22Rv1 (cell line): ENCODE data around the gene PRMT7.

Experiments
- H3K27ac ChIP-seq: fragments of 450-650 bp; 2 replicates; pipeline ENCODE4 v1.5.1; 2017
- ZFX ChIP-seq: fragments of 450-650 bp; IDR thresholded peaks from 2 replicates; pipeline ENCODE4 v1.6.1; 2017; ENCODE audit warnings: antibody characterized with exemption, borderline replicate concordance
- TF ChIP-seq, protein P1 (sequence below): fragments of 450-650 bp; IDR thresholded peaks from 2 replicates; pipeline ENCODE4 v1.5.1; 2017; ENCODE audit warnings: mild to moderate bottlenecking

PRMT7 gene

DNA sequence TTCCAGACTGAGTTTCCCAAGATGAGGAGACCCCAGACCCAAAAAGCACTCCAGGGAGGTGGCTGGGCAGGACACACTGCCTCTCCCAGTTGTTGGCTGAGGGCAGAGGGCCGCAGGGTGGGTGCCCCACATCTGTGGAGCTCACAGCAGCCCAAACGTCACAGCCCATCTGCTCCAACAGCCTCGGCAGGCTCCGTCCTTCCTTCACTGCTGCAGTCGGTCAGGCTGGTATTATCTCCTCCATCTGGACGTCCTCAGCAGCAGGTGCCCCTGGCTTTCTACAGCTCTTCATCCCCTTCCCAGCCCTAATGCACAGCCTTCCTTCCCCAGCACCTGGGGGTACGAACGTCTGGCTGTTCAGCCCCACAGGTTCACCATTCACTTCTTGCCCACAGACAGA, 55.2 kb downstream of the PRMT7 start:
- no peak overlapping the region for H3K27ac ChIP-seq
- TF ChIP-seq, protein P1, sequence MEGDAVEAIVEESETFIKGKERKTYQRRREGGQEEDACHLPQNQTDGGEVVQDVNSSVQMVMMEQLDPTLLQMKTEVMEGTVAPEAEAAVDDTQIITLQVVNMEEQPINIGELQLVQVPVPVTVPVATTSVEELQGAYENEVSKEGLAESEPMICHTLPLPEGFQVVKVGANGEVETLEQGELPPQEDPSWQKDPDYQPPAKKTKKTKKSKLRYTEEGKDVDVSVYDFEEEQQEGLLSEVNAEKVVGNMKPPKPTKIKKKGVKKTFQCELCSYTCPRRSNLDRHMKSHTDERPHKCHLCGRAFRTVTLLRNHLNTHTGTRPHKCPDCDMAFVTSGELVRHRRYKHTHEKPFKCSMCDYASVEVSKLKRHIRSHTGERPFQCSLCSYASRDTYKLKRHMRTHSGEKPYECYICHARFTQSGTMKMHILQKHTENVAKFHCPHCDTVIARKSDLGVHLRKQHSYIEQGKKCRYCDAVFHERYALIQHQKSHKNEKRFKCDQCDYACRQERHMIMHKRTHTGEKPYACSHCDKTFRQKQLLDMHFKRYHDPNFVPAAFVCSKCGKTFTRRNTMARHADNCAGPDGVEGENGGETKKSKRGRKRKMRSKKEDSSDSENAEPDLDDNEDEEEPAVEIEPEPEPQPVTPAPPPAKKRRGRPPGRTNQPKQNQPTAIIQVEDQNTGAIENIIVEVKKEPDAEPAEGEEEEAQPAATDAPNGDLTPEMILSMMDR, result no peak
- no peak for TF ChIP-seq ZFX

DNA sequence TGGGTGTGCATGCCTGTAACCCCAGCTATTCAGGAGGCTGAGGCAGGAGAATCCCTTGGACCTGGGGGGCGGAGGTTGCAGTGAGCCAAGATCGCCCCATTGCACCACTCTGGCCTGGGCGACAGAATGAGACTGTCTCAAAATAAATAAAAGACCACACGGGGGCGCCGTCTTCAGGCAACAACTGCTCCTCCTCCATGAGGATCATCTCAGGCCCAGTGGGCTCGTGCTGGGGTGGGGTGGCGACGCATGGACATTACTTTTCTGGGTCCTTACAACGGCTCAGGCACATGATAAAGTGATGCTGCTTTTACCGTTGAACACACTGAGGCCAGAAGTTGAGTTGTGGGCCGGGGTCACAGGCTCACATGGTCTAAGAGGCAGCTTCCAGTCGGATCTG, 56.2 kb downstream of the PRMT7 start:
- TF ChIP-seq, protein P1, result peak; percentile 86
- no peak for TF ChIP-seq ZFX
- no peak overlapping the region for H3K27ac ChIP-seq

DNA sequence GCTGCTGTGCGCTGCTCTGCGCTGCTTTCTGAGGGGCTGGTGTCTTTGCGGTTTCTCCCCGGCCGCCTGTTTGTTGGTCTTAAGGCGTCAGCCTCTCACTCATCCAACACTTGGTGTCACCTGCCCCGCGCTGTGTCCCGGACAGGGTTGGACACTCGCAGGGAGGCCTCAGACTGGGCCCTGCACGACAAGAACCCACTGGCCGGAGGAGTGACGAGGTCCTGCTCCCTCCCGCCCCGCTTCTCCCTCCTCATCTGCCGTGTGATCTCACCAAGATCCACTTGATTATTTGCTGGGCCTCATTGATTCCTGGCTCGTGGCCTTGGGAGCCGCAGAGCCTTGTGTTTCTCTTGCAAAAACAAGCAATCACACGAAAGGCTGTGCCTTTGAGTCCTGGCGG, 56.6 kb downstream of the PRMT7 start:
- H3K27ac ChIP-seq, result no peak overlapping the region

DNA sequence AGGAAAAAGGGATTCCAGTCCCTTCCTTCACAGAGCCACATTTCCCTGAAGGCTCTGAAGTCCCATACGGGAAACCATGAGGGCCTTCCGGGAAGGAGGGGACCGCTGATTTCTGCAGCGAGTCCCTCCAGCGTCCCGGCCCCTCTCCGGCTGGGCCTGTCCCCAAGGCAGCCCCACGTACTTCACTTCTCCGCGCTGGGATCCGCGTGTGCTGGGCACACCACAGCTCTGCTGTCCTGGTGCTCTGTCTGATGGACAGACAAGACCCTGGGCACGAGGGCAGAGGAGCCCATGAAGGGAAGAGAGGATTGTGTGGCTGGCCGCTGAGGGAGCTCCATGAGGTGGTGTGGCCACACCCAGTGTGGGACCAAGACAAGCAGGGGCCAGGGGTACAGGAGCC, 57.1 kb downstream of the PRMT7 start:
- TF ChIP-seq ZFX, result no peak
- TF ChIP-seq, protein P1, result no peak
- no peak overlapping the region for H3K27ac ChIP-seq

More for the DNA sequence above, 56.6 kb downstream of the PRMT7 start:
- TF ChIP-seq, protein P1, result no peak
- no peak for TF ChIP-seq ZFX

DNA sequence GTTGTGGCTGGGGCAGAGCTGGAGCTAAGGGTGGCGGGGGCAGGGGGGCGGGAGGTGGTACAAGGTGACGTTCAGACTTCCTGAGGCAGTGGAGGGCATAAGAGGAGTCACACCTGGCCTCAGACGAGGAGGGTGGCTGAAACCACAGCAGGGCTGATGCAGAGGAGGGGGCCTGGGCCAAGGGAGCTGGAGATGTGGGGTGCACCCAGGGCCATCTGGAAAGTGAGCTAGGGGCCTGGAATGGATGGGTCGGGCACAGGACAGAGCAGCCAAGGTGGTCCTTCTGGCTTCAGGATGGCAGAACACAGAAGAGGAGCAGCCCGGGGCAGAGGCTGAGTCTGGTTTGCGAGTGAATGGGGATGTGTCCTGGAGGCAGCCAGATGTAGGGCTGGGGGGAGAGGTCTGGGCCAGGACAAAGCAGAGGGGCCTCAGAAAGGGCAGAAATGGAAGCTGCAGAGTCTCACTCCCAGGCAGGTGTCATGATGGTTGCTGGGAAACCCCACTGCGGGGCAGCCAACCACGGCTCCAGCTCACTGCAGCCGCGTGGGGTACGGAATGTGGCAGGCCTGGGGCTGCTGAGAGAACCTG, 57.6 kb downstream of the PRMT7 start:
- TF ChIP-seq, protein P1, result no peak
- TF ChIP-seq ZFX, result no peak
- H3K27ac ChIP-seq, result no peak overlapping the region

DNA sequence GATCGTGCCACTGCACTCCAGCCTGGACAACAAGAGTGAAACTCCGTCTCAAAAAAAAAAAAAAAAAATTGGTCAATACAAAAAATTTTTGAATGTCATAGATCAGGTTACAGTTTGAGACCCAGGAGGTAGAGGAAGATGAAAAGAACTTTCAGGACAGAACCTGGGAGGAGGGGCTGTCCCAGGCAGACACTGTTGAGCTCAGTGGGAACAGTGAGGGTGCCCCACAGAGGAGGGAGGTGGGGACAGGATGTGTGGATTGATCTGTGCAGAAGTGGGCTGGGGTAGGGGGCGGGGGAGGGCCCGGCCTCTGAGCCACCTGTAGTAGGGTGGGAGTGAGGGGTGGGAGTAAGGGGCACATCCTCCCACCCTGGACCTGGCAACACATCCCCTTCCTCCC, 58.3 kb downstream of the PRMT7 start:
- H3K27ac ChIP-seq, result no peak overlapping the region
- TF ChIP-seq, protein P1, result no peak
- no peak for TF ChIP-seq ZFX

DNA sequence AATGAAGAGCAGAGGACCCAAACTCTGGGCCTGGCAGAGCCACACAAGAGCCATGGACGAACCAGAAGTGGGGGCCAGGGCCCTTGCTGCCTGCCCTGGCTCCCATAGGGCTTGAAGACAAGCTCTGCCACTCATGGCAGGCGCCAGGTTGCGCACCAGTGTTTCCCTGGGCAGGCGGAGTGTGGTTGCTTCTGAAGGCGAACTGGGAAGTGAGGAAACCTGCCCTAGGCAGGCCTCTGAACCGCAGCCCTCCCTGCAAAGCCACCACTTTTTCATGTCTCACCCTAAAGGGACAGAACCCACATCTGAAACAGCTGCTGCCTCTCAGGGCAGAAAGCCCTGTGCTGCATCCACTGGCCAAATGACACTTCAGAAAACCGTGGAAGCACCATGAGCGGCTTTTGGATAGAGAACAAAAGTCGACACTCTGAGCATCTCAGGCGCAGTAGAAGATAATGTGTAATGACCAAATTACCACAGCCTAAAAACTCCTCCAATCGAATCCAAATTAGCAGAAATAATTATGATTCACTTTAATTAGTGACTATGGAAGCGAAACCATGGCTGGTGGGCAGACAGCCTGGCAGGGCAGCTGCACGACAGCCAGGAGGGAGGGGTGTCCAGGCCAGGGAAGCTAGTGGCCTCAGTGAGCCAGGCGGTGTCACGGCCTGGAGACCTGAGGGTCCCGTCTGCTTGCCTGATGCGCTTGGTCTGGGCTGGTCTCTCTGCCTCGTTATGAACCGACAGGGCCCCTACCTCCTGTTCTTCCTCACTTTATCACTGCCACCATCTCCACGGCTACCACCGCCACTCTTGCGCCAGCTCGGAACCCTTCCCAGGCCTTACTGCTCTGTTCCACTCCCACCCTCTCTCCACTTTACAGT, 59.1 kb downstream of the PRMT7 start:
- H3K27ac ChIP-seq, result no peak overlapping the region
- no peak for TF ChIP-seq ZFX
- TF ChIP-seq, protein P1, result no peak
